ENCODE measurements around the gene ITPR1. TPM values are rescaled to one million over a fixed set of nuclear protein-coding genes. Genes with fewer than 3 reads are reported as not detected.

Gene ITPR1
- total RNA-seq, 2 donors from 2014 or later = 7.0 to 18.2 TPM

GRCh38 chr3:4670352-4670751, 177.2 kb downstream of the ITPR1 start:
- no peak for TF ChIP-seq CTCF (IDR thresholded peaks at IDR 0.05)
- H3K27me3 ChIP-seq = no peaks in the 10 kb centered on the region
- H3K4me3 ChIP-seq = no peak overlapping the region
- intact Hi-C loops (cut with DNase I) = no loop called here
- H3K4me1 ChIP-seq = no peaks in the 10 kb centered on the region
- no peak for DNase-seq
- H3K36me3 ChIP-seq = no peaks in the 10 kb centered on the region
- no peak overlapping the region for H3K27ac ChIP-seq
- H3K9me3 ChIP-seq = no peaks in the 10 kb centered on the region
- H3K9ac ChIP-seq (ENCODE audit: low read depth in 2 of 2, low read length in 2 of 2) = no peak overlapping the region

- Histone ChIP-seq H3K9me3 (no peaks in the 10 kb centered on the region), H3K36me3 (no peaks in the 10 kb centered on the region), H3K27me3 (no peaks in the 10 kb centered on the region), H3K27ac (no peak overlapping the region), H3K4me3 (no peak overlapping the region), H3K4me1 (no peaks in the 10 kb centered on the region), H3K9ac (ENCODE audit: low read depth in 2 of 2, low read length in 2 of 2) (no peak overlapping the region)
- DNase-seq = no peak
- intact Hi-C loops (cut with DNase I) = no loop called here
- no peak for TF ChIP-seq CTCF (IDR thresholded peaks at IDR 0.05)
These were observed 179.7 kb downstream of the ITPR1 start for GRCh38 chr3:4672725-4673275.

GRCh38 chr3:4674216-4674615, 181.1 kb downstream of the ITPR1 start:
- Histone ChIP-seq H3K27ac (no peak overlapping the region), H3K4me3 (no peak overlapping the region), H3K9ac (ENCODE audit: low read depth in 2 of 2, low read length in 2 of 2) (no peak overlapping the region), H3K27me3 (no peaks in the 10 kb centered on the region), H3K9me3 (no peaks in the 10 kb centered on the region), H3K36me3 (no peaks in the 10 kb centered on the region), H3K4me1 (no peaks in the 10 kb centered on the region)
- no peak for TF ChIP-seq CTCF (IDR thresholded peaks at IDR 0.05)
- intact Hi-C loops (cut with DNase I) = no loop called here
- no peak for DNase-seq

GRCh38 chr3:4675704-4676103, 182.6 kb downstream of the ITPR1 start:
- H3K27me3 ChIP-seq = no peaks in the 10 kb centered on the region
- H3K36me3 ChIP-seq = no peaks in the 10 kb centered on the region
- no peaks in the 10 kb centered on the region for H3K4me1 ChIP-seq
- intact Hi-C loops (cut with DNase I) = no loop called here
- no peak overlapping the region for H3K9ac ChIP-seq (ENCODE audit: low read depth in 2 of 2, low read length in 2 of 2)
- DNase-seq = no peak
- H3K9me3 ChIP-seq = no peaks in the 10 kb centered on the region
- no peak overlapping the region for H3K4me3 ChIP-seq
- TF ChIP-seq CTCF (IDR thresholded peaks at IDR 0.05) = no peak
- H3K27ac ChIP-seq = no peak overlapping the region

- Histone ChIP-seq H3K9me3 (no peaks in the 10 kb centered on the region), H3K27me3 (no peaks in the 10 kb centered on the region), H3K27ac (no peak overlapping the region), H3K9ac (ENCODE audit: low read depth in 2 of 2, low read length in 2 of 2) (no peak overlapping the region), H3K36me3 (no peaks in the 10 kb centered on the region), H3K4me1 (no peaks in the 10 kb centered on the region), H3K4me3 (no peak overlapping the region)
- no peak for TF ChIP-seq CTCF (IDR thresholded peaks at IDR 0.05)
- intact Hi-C loops (cut with DNase I) = no loop called here
- no peak for DNase-seq
These were observed 185.2 kb downstream of the ITPR1 start for GRCh38 chr3:4678320-4678719.
